Effector memory CD8-positive, alpha-beta T cell (primary cell): ENCODE data around the gene CHTOP.

Source experiments
- ATAC-seq: fragments of 150-1000 bp; cut with Tn5 transposase; replicated peaks from 2 replicates; pipeline ENCODE4 v1.10.0; 2021; ENCODE audit warnings: mild to moderate bottlenecking, moderate library complexity
- DNase-seq, 3 experiments: peaks; one replicate each; pipeline ENCODE4 v3.0.0; 2021
- H3K27ac Mint-ChIP-seq, 2 donors: one replicate each; pipeline ENCODE4 v1.8.0; 2022; ENCODE audit warnings: mild to moderate bottlenecking in 2 of 2, mixed read lengths in 2 of 2, moderate library complexity in 2 of 2
- H3K27me3 Mint-ChIP-seq, 2 donors: one replicate each; pipeline ENCODE4 v1.8.0; 2022; ENCODE audit warnings: mixed read lengths in 2 of 2
- H3K36me3 Mint-ChIP-seq: one replicate; pipeline ENCODE4 v1.8.0; 2022; ENCODE audit warnings: mild to moderate bottlenecking, moderate library complexity, mixed read lengths; ENCODE audit not compliant: insufficient read depth
- H3K4me1 Mint-ChIP-seq, 2 donors: one replicate each; pipeline ENCODE4 v1.8.0; 2022; ENCODE audit warnings: low read depth in 2 of 2, mixed read lengths in 2 of 2
- H3K4me3 Mint-ChIP-seq, 2 donors: one replicate each; pipeline ENCODE4 v1.8.0; 2022; ENCODE audit warnings: mild to moderate bottlenecking in 2 of 2, mixed read lengths in 2 of 2, moderate library complexity in 2 of 2
- H3K9me3 Mint-ChIP-seq, 2 donors: one replicate each; pipeline ENCODE4 v1.8.0; 2022; ENCODE audit warnings: mixed read lengths in 2 of 2

The CHTOP gene

DNA sequence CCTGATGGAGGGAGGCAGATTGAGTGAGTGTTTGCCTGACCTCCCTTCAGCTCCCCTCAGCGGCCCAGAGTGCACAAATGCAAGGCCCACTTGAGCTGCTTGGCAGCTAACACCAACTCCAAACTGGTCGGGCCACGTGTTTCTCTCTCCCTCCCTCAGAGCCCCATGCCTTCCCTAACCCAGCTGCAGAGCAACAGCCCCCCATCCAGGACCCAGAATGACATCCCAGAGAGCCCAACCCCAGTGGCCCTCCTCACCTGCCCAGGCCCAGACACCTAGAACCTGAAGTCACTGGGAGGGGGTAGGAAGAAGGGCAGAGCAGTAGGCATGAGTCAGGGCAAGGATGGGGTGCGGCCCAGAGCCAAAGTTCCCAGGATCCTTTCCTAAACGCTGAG is 17.0 kb upstream of the CHTOP start:
- DNase-seq, result no peak
- H3K27ac Mint-ChIP-seq, result peak overlapping the region in 1 of 2 donors; percentile 5

DNA sequence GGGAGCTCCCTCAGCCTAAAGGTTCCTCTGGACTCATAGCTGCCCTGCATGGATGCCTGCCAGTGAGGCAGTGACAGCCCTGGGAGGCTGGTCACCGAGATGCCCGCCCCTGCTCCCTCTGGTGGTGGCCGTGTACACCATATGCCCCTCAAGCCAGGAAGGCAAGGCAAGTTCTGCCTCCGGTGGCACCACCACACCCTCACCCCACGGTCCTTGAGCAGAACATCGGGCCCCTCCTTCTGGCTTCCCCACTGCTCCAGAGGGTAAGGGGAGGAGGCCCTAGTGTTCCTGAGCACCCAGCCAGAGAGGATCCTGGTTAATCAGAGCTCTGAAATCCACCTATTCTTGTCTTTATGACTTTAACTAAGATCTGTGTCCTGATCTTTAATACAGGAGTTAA is 16.2 kb upstream of the CHTOP start:
- DNase-seq (peak; percentile 52 to 54 (median 54)), ATAC-seq (peak; percentile 86)
- peak overlapping the region in 1 of 2 donors; percentile 5 for H3K27ac Mint-ChIP-seq
- H3K27me3 Mint-ChIP-seq, result no peaks in the 10 kb centered on the region
- peaks cover 3% of the 10 kb centered on the region for H3K36me3 Mint-ChIP-seq
- H3K4me3 Mint-ChIP-seq, result no peak overlapping the region
- no peaks in the 10 kb centered on the region for H3K4me1 Mint-ChIP-seq
- H3K9me3 Mint-ChIP-seq, result no peaks in the 10 kb centered on the region

More for the DNA sequence above, 17.0 kb upstream of the CHTOP start:
- ATAC-seq, result no peak
- no peaks in the 10 kb centered on the region for H3K27me3 Mint-ChIP-seq
- H3K4me3 Mint-ChIP-seq, result no peak overlapping the region
- no peaks in the 10 kb centered on the region for H3K9me3 Mint-ChIP-seq
- H3K4me1 Mint-ChIP-seq, result no peaks in the 10 kb centered on the region
- H3K36me3 Mint-ChIP-seq, result peaks cover 3% of the 10 kb centered on the region

DNA sequence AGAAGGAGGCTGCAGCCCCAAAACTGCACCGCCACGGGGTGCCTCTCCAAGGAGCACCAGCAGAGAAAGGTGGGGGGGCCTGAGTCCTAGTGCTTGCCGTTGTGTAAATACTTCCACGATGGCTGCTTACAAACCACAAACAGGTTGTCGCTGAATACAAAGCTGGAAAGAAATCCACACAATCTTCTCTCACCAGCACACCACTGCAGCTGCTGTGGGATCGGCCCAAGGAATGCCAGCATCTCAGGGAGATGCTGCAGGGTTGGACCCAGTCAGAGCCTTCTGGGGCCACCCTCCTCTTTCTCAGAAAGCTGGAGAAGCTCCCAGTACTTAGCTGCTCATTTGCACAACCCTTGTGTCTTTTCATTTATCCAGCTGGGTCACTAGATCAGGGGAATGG is 14.7 kb upstream of the CHTOP start:
- ATAC-seq, result no peak
- Mint-ChIP-seq H3K27me3 (no peaks in the 10 kb centered on the region), H3K4me1 (no peaks in the 10 kb centered on the region), H3K36me3 (peaks cover 3% of the 10 kb centered on the region), H3K9me3 (no peaks in the 10 kb centered on the region), H3K4me3 (no peak overlapping the region), H3K27ac (no peak overlapping the region)
- no peak for DNase-seq

DNA sequence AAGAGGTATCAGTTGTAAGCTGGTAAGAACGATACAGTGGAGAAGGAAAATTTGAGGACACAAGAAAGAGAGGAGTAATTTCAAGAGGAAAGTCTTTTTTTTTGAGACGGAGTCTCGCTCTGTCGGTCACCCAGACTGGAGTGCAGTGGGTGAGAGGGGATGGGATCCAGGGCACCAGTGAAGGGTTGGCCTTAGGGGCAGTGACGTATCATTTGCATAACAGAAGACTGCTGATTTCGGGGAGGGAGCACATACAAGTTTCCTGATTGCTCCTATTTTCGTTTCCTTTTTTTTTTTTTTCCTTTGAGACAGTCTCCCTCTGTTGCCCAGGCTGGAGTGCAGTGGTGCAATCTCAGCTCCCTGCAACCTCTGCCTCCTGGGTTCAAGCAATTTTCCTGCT is 10.8 kb upstream of the CHTOP start:
- H3K27ac Mint-ChIP-seq, result no peak overlapping the region
- peaks cover 0 to 12% of the 10 kb centered on the region in 2 donors for H3K27me3 Mint-ChIP-seq
- no peak overlapping the region for H3K4me3 Mint-ChIP-seq
- H3K36me3 Mint-ChIP-seq, result peaks cover 6% of the 10 kb centered on the region
- DNase-seq (no peak), ATAC-seq (no peak)
- peaks cover 0 to 3% of the 10 kb centered on the region in 2 donors for H3K4me1 Mint-ChIP-seq
- H3K9me3 Mint-ChIP-seq, result no peaks in the 10 kb centered on the region

DNA sequence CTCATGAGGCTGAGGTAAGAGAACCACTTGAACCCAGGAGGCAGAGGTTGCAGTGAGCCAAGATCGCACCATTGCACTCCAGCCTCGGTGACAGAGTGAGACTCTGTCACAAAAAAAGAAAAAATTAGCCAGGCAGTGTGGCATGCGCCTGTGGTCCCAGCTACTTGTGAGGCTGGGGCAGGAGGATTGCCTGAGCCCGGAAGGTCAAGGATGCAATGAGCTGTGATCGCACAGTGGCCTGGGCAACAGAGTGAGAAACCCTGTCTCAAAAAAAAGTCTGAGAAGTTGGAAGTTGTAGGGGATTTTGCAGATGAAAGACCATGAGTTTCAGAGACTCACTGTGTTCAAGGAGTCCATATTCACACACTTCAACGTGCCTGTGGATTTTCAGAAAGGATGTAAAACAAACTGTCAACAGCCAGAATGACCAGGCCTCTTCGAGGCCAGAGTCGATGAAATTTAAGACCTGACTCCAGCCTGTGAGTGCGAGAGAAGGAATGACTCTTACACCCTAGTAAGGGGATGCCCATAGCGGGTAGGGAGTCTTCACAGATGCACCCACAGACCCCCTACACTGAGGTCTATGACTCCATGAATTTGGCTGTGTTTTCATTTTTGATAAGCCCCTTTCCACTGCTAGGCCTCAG is 8.8 kb upstream of the CHTOP start:
- H3K4me1 Mint-ChIP-seq, result peaks cover 0 to 3% of the 10 kb centered on the region in 2 donors
- H3K4me3 Mint-ChIP-seq, result no peak overlapping the region
- H3K9me3 Mint-ChIP-seq, result no peaks in the 10 kb centered on the region
- H3K27ac Mint-ChIP-seq, result no peak overlapping the region
- H3K27me3 Mint-ChIP-seq, result peaks cover 0 to 12% of the 10 kb centered on the region in 2 donors
- ATAC-seq, result no peak
- peaks cover 9% of the 10 kb centered on the region for H3K36me3 Mint-ChIP-seq
- DNase-seq, result no peak

DNA sequence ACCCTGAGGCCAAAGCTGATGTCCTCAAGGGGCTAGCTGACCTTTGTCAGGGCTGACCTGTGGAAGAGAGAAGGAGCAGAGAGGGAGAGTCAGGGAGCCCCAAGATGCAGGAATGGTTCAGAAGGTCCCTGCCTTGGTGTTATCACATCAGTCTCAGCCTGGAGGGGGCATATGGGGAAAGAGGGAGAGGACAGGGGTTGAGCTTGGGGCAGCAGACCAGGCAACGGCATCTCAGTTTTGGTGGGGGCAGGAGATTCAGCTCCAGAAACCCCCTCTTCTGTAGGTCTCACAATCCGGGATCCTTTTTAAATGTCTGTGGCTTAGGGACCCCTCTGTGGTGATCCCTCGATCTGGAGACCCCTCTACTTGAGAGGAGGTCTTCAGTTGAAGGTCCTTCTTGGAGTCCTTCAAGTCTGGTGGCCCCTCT is 7.4 kb upstream of the CHTOP start:
- Mint-ChIP-seq H3K36me3 (peaks cover 8% of the 10 kb centered on the region), H3K4me3 (no peak overlapping the region), H3K27me3 (peaks cover 0 to 12% of the 10 kb centered on the region in 2 donors), H3K4me1 (peaks cover 0 to 3% of the 10 kb centered on the region in 2 donors), H3K27ac (no peak overlapping the region), H3K9me3 (no peaks in the 10 kb centered on the region)
- no peak for DNase-seq
- ATAC-seq, result no peak

DNA sequence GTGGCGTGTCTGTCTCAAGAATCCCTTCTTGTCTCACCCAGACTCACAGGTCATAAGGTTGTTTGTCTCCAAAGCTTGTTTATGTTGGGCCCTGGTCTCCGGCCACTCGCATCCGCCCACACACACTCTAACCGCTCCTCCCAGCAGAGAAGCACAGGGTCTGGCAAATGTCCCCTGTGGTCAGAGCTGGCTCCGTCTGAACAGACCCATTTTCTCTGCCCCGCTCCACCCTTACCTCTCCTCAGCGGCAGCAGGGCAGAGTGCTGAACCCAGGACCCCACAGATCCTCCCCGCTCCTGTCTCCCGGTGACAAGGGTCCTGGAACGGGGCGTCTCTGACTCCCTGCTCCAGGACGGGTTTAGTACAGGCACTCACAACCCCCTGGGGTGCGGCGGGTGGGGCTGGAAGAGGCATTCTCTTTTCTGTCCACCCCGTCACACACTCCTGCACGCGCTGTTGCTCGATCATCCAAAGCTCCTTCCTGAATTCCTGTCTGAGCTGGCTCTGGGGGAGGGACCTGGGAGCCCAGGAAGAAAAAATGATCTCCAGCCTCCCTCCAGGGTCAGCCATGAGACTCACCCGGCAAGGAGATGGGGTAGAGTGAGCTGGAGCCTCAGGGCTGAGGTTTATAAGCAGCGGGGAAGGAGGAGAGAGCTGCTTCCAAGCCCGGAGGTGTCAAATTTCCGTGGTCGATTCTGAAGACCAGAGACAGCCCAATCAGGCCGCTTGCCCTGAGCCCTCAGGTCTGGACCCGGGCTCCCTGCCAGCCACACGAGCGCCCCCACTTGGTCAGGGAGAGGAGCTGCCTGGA is 6.8 kb upstream of the CHTOP start, which contains the start of gene S100A13:
Gene S100A13 (minus strand): TSS at position 602 of the 811 bp plus-strand sequence. CDS start 1,033 bp downstream, outside the sequence.
- peaks cover 0 to 3% of the 10 kb centered on the region in 2 donors for H3K4me1 Mint-ChIP-seq
- H3K9me3 Mint-ChIP-seq, result no peaks in the 10 kb centered on the region
- DNase-seq (no peak), ATAC-seq (no peak)
- peaks cover 0 to 12% of the 10 kb centered on the region in 2 donors for H3K27me3 Mint-ChIP-seq
- H3K27ac Mint-ChIP-seq, result peak within 1 kb of the TSS in 1 of 2 donors; percentile 62
- no peak within 1 kb of the TSS for H3K4me3 Mint-ChIP-seq
- H3K36me3 Mint-ChIP-seq, result peaks cover 6% of the 10 kb centered on the region

DNA sequence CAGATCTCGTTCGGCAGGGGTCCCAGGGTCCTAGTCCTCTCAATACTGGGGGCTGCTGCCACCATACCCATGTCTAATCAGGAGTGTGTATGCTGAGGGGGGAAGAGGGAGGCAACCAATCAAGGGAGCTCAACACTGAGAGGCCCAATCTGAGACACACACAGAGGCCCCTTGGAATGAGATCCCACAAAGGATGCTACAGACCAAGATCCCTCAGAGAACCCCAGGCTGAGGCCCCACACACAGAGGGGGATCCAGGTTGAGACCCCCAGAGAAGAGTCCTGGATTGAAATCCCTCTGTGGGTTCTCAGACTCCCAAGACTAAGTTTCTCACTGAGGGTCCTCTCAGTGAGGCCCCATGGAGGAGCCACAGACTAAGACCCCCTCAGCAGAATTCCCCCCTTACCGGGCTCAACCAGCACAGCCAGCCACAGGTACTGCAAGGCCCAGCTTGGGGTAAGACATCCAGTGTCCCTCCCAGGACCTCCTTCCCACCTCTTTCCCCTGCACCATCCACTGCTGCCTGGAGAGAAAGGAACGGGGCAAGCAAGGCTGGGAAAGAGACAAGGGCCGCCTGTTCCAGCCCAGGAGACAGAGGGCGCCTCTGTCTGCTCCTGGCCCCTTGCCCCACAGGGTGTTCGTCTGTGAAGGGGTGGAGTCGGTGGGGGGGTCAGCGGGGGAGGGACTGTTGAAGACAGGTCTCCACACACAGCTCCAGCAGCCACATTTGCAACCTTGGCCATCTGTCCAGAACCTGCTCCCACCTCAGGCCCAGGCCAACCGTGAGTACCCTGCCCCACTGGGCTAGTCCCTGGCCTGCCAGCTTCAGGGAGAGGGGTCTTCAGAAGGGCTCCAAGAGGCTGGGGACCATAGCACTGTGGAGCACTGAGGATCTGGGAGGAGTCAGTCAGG is 5.9 kb upstream of the CHTOP start, which contains the start of gene S100A1:
Gene S100A1 (plus strand): TSS at position 720 of the 912 bp plus-strand sequence. CDS start 2,088 bp downstream, outside the sequence.
- Mint-ChIP-seq H3K4me1 (peaks cover under 1 to 9% of the 10 kb centered on the region in 2 donors), H3K27ac (peak within 1 kb of the TSS in 1 of 2 donors; percentile 62), H3K36me3 (peaks cover 9% of the 10 kb centered on the region), H3K4me3 (no peak within 1 kb of the TSS), H3K9me3 (no peaks in the 10 kb centered on the region), H3K27me3 (peaks cover 0 to 12% of the 10 kb centered on the region in 2 donors)
- DNase-seq (no peak), ATAC-seq (no peak)

DNA sequence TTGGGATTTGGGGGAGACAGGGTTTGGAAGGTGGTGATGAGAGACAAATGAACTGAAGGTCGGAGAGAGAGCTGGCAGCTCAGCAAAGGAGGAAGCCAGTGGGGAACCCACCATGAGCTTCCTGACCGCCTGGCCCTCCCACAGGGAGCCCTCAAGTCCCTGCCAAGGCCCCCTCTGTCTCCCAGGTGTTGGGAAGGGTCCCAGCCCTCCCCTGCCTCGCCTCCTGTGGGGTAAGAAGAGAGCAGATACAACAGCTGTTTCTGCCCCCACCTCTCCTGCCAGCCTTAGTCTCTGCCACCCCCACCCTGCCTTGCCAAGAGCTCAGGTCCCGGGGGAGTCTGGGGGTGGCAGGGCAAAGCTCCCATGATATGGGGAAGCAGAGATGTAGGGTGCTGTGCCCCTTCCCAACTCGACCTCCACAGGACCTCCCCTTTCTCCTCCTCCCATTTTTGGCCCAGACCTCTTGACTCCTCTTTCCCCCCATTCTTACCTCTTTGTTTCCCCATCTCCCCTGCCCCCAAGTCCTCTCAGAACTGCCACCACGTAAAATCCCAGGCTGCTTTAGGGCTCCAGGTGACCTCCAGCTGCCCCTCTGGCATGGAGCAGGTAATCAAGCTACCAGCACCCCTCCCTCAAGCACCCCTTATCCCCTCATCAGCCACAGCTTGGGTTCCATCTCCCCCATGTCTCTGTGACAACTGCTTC is 5.1 kb upstream of the CHTOP start:
- Mint-ChIP-seq H3K27me3 (peaks cover 0 to 12% of the 10 kb centered on the region in 2 donors), H3K4me3 (no peak overlapping the region), H3K36me3 (peaks cover 16% of the 10 kb centered on the region), H3K9me3 (no peaks in the 10 kb centered on the region), H3K27ac (no peak overlapping the region), H3K4me1 (peaks cover 7 to 17% of the 10 kb centered on the region in 2 donors)
- ATAC-seq, result no peak
- no peak for DNase-seq

DNA sequence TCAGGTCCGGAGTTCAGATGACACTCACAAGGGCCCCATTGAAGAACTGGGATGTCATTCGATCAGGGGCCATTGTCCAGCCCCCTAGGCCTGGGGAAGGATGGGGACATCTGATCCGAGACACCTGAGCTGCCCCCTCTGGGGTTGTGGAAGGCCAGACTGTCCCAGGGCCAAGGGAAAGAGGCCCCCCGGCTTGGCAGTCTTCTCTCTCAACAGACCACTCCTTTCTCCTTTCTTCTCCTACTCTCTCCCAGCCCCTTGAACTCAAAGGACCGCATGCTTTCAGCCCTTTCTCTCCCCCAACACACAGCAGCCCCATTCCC is 4.6 kb upstream of the CHTOP start:
- H3K27ac Mint-ChIP-seq, result no peak overlapping the region

DNA sequence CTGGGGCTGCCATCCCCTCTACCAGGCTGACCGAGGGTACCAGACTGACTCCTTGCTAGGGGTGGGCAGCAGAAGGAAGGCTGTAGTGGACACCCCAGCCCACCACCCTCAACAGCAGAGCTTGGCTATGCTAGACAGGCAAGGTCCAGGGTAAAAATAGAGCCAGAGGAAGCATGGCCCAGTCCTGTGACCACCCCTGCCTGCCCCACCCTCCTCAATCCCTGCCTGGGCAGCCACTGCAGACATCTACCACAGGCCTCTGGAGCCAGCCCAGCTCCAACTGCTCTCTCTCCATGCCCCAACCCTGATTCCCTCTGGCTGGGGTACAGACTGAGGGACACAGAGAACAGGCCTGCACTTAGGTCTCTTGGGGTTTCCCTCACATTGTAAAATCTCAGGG is 3.9 kb upstream of the CHTOP start:
- Mint-ChIP-seq H3K9me3 (no peaks in the 10 kb centered on the region), H3K27me3 (peaks cover 0 to 12% of the 10 kb centered on the region in 2 donors), H3K36me3 (peaks cover 26% of the 10 kb centered on the region), H3K4me1 (peaks cover 9 to 22% of the 10 kb centered on the region in 2 donors), H3K4me3 (no peak overlapping the region), H3K27ac (no peak overlapping the region)
- ATAC-seq (no peak), DNase-seq (no peak)

More for the DNA sequence above, 4.6 kb upstream of the CHTOP start:
- Mint-ChIP-seq H3K4me3 (no peak overlapping the region), H3K4me1 (peaks cover 7 to 19% of the 10 kb centered on the region in 2 donors), H3K27me3 (peaks cover 0 to 12% of the 10 kb centered on the region in 2 donors), H3K9me3 (no peaks in the 10 kb centered on the region), H3K36me3 (peaks cover 21% of the 10 kb centered on the region)
- DNase-seq (no peak), ATAC-seq (no peak)

DNA sequence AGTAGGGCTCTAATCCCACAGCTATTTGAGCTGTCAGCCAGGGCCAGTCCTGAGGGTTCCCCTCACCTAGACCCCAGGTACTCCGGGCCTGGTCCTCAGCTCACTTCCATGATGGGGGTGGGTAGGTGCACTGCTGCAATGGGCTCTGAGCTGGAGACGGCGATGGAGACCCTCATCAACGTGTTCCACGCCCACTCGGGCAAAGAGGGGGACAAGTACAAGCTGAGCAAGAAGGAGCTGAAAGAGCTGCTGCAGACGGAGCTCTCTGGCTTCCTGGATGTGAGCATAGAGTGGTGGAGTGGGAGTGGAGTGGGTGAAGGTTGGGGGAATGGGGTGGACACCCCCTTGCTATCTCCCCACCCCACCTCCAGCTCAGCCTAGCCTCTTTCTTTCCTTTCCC is 3.5 kb upstream of the CHTOP start:
- DNase-seq, result no peak
- H3K4me1 Mint-ChIP-seq, result peaks cover 10 to 22% of the 10 kb centered on the region in 2 donors
- H3K27me3 Mint-ChIP-seq, result peaks cover 0 to 12% of the 10 kb centered on the region in 2 donors
- no peak overlapping the region for H3K27ac Mint-ChIP-seq
- H3K36me3 Mint-ChIP-seq, result peaks cover 28% of the 10 kb centered on the region
- no peak for ATAC-seq
- no peak overlapping the region for H3K4me3 Mint-ChIP-seq
- no peaks in the 10 kb centered on the region for H3K9me3 Mint-ChIP-seq
